Hepatic stellate cell (primary cell): ENCODE measurements around the gene HNMT.
"Not testable (repeated sequence)": the region's sequence is repeated elsewhere in the genome, so short reads cannot be mapped to it uniquely, and the experiment has no call there.

Experiments used
- DNase-seq: peaks from one replicate; pipeline ENCODE4 v3.0.0; 2011; ENCODE audit warnings: low spot score

The HNMT gene

GRCh38 chr2:137964066-137964858, at the start of gene HNMT:
Gene HNMT (plus strand): TSS chr2:137964473. CDS start chr2:137964492, 19 bp downstream.
- DNase-seq, result peak; percentile 28

- no peak for DNase-seq
Measured at GRCh38 chr2:137921105-137921880, 43.0 kb upstream of the HNMT start.

GRCh38 chr2:137922171-137922570, 42.1 kb upstream of the HNMT start:
- not testable (repeated sequence) for DNase-seq

- no peak for DNase-seq
Measured at GRCh38 chr2:137924019-137924418, 40.3 kb upstream of the HNMT start.

GRCh38 chr2:137925599-137925998, 38.7 kb upstream of the HNMT start:
- DNase-seq, result no peak

- DNase-seq, result no peak
Measured at GRCh38 chr2:137927846-137928245, 36.4 kb upstream of the HNMT start.

- DNase-seq, result peak; percentile 3
Measured at GRCh38 chr2:137928547-137929518, 35.4 kb upstream of the HNMT start.

GRCh38 chr2:137929519-137929916, 34.8 kb upstream of the HNMT start:
- DNase-seq, result no peak

GRCh38 chr2:137930146-137930545, 34.1 kb upstream of the HNMT start:
- no peak for DNase-seq

GRCh38 chr2:137935591-137935990, 28.7 kb upstream of the HNMT start:
- DNase-seq, result no peak

- no peak for DNase-seq
Measured at GRCh38 chr2:137937246-137937645, 27.0 kb upstream of the HNMT start.

GRCh38 chr2:137937778-137938177, 26.5 kb upstream of the HNMT start:
- DNase-seq, result no peak

GRCh38 chr2:137938204-137938603, 26.1 kb upstream of the HNMT start:
- no peak for DNase-seq

GRCh38 chr2:137939026-137939425, 25.2 kb upstream of the HNMT start:
- no peak for DNase-seq

GRCh38 chr2:137940154-137940553, 24.1 kb upstream of the HNMT start:
- no peak for DNase-seq

- DNase-seq, result no peak
Measured at GRCh38 chr2:137942037-137942832, 22.0 kb upstream of the HNMT start.

GRCh38 chr2:137942833-137943677, 21.2 kb upstream of the HNMT start:
- no peak for DNase-seq

- no peak for DNase-seq
Measured at GRCh38 chr2:137943678-137944347, 20.5 kb upstream of the HNMT start.

- DNase-seq, result no peak
Measured at GRCh38 chr2:137944714-137945113, 19.6 kb upstream of the HNMT start.

- DNase-seq, result no peak
Measured at GRCh38 chr2:137945229-137945628, 19.0 kb upstream of the HNMT start.
